Stimulated activated CD4-positive, alpha-beta T cell treated with anti-CD3 and anti-CD28 coated beads, Interleukin-1b, Interleukin-23, amount 100 ng/mL, for 4 hours (primary cell): ENCODE data around the gene PEX14.
A peak's percentile ranks its signal among the peaks of the same experiment; 100 is the strongest.
"Not testable (repeated sequence)": the region's sequence is repeated elsewhere in the genome, so short reads cannot be mapped to it uniquely, and the experiment has no call there.

Experiments used
- DNase-seq, 2 donors: peaks; one replicate each; pipeline ENCODE4 v3.0.0-alpha.2; 2020; ENCODE audit warnings: low read depth in 2 of 2

PEX14 gene

GRCh38 chr1:10494754-10495474 is 20.2 kb downstream of the PEX14 start:
- peak; percentile 74 to 78 for DNase-seq

GRCh38 chr1:10495475-10495817 is 20.7 kb downstream of the PEX14 start:
- no peak for DNase-seq

- no peak for DNase-seq
Measured at GRCh38 chr1:10495952-10496351, 21.2 kb downstream of the PEX14 start.

- no peak for DNase-seq
Measured at GRCh38 chr1:10497109-10497508, 22.4 kb downstream of the PEX14 start.

- DNase-seq = no peak
Measured at GRCh38 chr1:10498231-10498630, 23.5 kb downstream of the PEX14 start.

- no peak for DNase-seq
Measured at GRCh38 chr1:10502206-10502605, 27.5 kb downstream of the PEX14 start.

GRCh38 chr1:10504249-10504648 is 29.5 kb downstream of the PEX14 start:
- no peak for DNase-seq

- not testable (repeated sequence) for DNase-seq
Measured at GRCh38 chr1:10506046-10506676, 31.4 kb downstream of the PEX14 start.

GRCh38 chr1:10506677-10507047 is 31.9 kb downstream of the PEX14 start:
- DNase-seq = no peak

GRCh38 chr1:10507111-10507879 is 32.5 kb downstream of the PEX14 start:
- DNase-seq = peak; percentile 30 to 39

GRCh38 chr1:10508511-10508951 is 33.8 kb downstream of the PEX14 start:
- DNase-seq = no peak

GRCh38 chr1:10509809-10510509 is 35.2 kb downstream of the PEX14 start:
- DNase-seq = no peak

GRCh38 chr1:10510520-10511493 is 36.1 kb downstream of the PEX14 start:
- peak; percentile 47 to 62 for DNase-seq

GRCh38 chr1:10511494-10511885 is 36.7 kb downstream of the PEX14 start:
- DNase-seq = no peak

- no peak for DNase-seq
Measured at GRCh38 chr1:10513199-10513598, 38.4 kb downstream of the PEX14 start.

- DNase-seq = no peak
Measured at GRCh38 chr1:10514490-10515235, 39.9 kb downstream of the PEX14 start.

- DNase-seq = no peak
Measured at GRCh38 chr1:10515301-10515975, 40.7 kb downstream of the PEX14 start.

- no peak for DNase-seq
Measured at GRCh38 chr1:10515976-10516750, 41.4 kb downstream of the PEX14 start.
